Measurements from ENCODE around the gene DLEU7.

Gene DLEU7

DNA sequence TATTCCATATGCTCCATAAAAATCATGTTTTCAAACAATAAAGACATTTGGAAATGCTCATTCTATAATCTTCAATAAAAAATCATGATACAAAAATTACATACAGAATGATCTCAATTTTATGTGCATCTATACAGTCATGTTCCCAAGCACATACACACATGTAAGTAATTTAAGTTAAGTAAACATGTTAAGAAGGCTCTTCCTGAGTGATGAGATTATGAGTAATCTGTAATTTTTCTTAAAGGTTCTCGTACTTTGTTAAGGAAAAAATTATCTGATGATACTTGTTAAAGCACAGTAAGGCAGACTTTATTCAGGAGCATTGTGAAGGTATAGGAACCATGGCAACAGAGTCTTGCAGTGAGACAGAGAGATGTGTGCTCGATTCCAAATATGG, 30.0 kb upstream of the DLEU7 start:
- no peak overlapping the region for H3K4me3 ChIP-seq (ENCODE audit: low read length in 2 of 2)
- H3K27me3 ChIP-seq (ENCODE audit: control insufficient read depth in 1 of 2, insufficient read depth in 2 of 2, low read length in 2 of 2) = no peaks in the 10 kb centered on the region
- H3K36me3 ChIP-seq (ENCODE audit: control insufficient read depth in 2 of 2, insufficient read depth in 2 of 2, low read length in 2 of 2) = no peaks in the 10 kb centered on the region
- H3K9ac ChIP-seq (ENCODE audit: low read length in 2 of 2) = no peak overlapping the region
- no peaks in the 10 kb centered on the region for H3K4me1 ChIP-seq (ENCODE audit: control insufficient read depth, insufficient read depth, low read length)
- no peak overlapping the region for H3K27ac ChIP-seq (ENCODE audit: low read length)
- no peaks in the 10 kb centered on the region for H3K9me3 ChIP-seq (ENCODE audit: control insufficient read depth in 2 of 2, low read length in 2 of 2)

DNA sequence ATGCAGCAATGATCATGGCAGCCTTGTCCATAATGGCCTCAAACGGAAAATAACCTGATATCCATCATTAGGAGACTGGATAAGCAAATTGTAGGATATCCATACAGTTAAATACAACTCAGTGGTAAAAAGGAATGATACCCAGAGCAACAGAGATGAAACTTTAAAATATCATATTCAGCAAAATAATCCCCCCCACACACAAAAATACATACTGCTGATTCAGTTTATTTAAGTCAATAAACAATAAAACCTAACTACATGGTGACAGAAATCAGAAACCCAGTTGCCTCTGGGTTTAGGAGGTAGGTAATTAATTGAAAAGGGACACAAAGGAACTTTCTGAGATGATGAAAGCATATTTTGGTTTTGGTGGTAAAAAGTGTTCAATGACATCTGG, 27.9 kb upstream of the DLEU7 start:
- Histone ChIP-seq H3K36me3 (ENCODE audit: control insufficient read depth in 2 of 2, insufficient read depth in 2 of 2, low read length in 2 of 2) (no peaks in the 10 kb centered on the region), H3K4me3 (ENCODE audit: low read length in 2 of 2) (no peak overlapping the region), H3K27me3 (ENCODE audit: control insufficient read depth in 1 of 2, insufficient read depth in 2 of 2, low read length in 2 of 2) (no peaks in the 10 kb centered on the region), H3K4me1 (ENCODE audit: control insufficient read depth, insufficient read depth, low read length) (no peaks in the 10 kb centered on the region), H3K27ac (ENCODE audit: low read length) (no peak overlapping the region), H3K9me3 (ENCODE audit: control insufficient read depth in 2 of 2, low read length in 2 of 2) (no peaks in the 10 kb centered on the region), H3K9ac (ENCODE audit: low read length in 2 of 2) (no peak overlapping the region)

DNA sequence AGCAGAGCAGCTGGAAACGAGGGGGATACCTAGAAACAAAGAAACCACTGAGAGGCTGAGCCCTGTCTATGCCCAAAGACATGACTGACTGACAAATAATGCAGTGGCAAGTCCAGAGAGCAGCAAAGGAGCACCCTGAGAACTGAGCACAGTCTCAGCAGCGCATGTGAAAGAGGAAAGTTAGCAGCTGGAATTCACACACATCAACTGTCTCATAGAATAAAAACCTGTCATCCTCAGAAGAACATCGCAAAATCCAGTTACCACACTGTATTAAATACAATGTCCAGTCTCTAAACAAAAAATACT, 24.1 kb upstream of the DLEU7 start:
- no peaks in the 10 kb centered on the region for H3K36me3 ChIP-seq (ENCODE audit: control insufficient read depth in 2 of 2, insufficient read depth in 2 of 2, low read length in 2 of 2)
- H3K27me3 ChIP-seq (ENCODE audit: control insufficient read depth in 1 of 2, insufficient read depth in 2 of 2, low read length in 2 of 2) = no peaks in the 10 kb centered on the region
- H3K27ac ChIP-seq (ENCODE audit: low read length) = no peak overlapping the region
- H3K9ac ChIP-seq (ENCODE audit: low read length in 2 of 2) = no peak overlapping the region
- H3K4me1 ChIP-seq (ENCODE audit: control insufficient read depth, insufficient read depth, low read length) = no peaks in the 10 kb centered on the region
- no peaks in the 10 kb centered on the region for H3K9me3 ChIP-seq (ENCODE audit: control insufficient read depth in 2 of 2, low read length in 2 of 2)
- no peak overlapping the region for H3K4me3 ChIP-seq (ENCODE audit: low read length in 2 of 2)

DNA sequence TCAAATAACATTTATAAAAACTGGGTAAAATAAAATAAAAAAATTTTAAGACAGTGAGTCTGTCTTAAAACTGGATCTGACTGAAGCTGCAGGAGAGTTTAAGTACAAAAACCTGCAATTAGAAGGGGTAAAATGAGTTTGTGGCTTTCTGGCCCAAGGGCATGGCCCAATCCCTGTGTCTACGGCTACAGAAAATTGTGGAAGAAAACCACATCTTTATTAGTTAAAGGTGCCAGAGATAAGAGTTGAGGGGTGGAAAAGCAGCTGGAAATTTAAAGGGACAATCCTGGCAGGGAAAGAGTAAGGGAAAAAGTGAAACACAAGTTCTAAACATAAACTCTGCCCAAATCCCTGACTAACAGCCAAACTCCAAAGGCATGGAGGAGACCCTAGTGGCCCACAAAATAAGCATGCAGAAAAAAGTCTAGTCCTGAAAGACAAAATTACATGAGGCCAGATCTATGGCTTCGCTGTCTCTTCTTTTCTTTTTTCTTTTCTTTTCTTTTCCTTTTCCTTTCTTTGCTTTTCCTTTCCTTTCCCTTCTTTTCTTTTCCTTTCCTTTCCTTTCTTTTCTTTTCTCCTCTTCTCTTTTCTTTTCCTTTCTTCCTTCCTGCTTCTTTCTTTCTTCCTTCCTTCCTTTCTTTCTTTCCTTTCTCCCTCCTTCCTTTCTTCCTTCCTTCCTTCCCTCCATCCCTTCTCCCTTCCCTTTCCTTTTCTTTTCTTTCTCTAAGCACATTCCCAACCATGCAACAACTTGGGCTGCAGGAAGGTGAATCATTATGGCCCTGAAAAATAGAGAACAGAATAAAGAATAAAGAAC, 23.5 kb upstream of the DLEU7 start:
- Histone ChIP-seq H3K36me3 (ENCODE audit: control insufficient read depth in 2 of 2, insufficient read depth in 2 of 2, low read length in 2 of 2) (no peaks in the 10 kb centered on the region), H3K27ac (ENCODE audit: low read length) (no peak overlapping the region), H3K9me3 (ENCODE audit: control insufficient read depth in 2 of 2, low read length in 2 of 2) (no peaks in the 10 kb centered on the region), H3K4me1 (ENCODE audit: control insufficient read depth, insufficient read depth, low read length) (no peaks in the 10 kb centered on the region), H3K9ac (ENCODE audit: low read length in 2 of 2) (no peak overlapping the region), H3K27me3 (ENCODE audit: control insufficient read depth in 1 of 2, insufficient read depth in 2 of 2, low read length in 2 of 2) (no peaks in the 10 kb centered on the region), H3K4me3 (ENCODE audit: low read length in 2 of 2) (no peak overlapping the region)

DNA sequence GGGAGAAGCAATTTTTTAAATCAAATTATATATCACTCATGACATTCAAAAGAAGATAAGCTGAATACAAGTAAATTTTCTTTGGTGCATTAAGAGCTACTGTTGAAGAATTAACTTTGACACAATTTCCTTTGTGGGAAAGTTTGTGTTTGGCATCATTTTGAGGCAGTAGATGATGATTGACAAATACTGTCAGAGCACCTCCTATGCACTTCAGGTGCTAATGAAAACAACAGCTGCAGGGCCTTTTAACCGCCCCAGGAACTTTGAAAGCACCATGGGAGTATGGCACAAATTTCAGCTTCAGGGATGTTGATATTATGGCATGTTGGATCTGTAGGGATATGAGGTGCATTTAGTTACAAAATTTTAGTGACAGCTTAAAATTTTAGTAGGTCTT, 21.0 kb upstream of the DLEU7 start:
- Histone ChIP-seq H3K4me3 (ENCODE audit: low read length in 2 of 2) (no peak overlapping the region), H3K9ac (ENCODE audit: low read length in 2 of 2) (no peak overlapping the region)

DNA sequence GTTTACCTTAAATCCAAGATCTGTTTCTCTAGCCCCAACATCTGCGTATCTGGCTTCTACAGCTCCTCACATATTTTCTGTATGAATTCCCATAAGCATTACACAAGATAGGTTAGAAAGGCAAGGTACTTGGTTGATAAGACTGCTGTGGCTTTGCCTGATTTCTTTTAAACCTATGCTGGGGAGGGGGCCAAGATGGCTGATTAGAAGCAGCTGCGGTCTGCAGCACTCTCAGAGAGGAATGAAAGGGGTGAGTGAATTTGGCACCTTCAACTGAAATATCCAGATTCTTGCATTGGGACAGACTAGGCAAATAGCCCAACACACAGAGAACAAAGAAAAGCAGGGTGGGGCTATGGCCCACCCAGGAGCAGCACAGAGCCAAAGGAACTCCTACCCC, 12.2 kb upstream of the DLEU7 start:
- no peaks in the 10 kb centered on the region for H3K9me3 ChIP-seq (ENCODE audit: control insufficient read depth in 2 of 2, low read length in 2 of 2)
- no peak overlapping the region for H3K9ac ChIP-seq (ENCODE audit: low read length in 2 of 2)
- no peaks in the 10 kb centered on the region for H3K27me3 ChIP-seq (ENCODE audit: control insufficient read depth in 1 of 2, insufficient read depth in 2 of 2, low read length in 2 of 2)
- no peaks in the 10 kb centered on the region for H3K4me1 ChIP-seq (ENCODE audit: control insufficient read depth, insufficient read depth, low read length)
- H3K36me3 ChIP-seq (ENCODE audit: control insufficient read depth in 2 of 2, insufficient read depth in 2 of 2, low read length in 2 of 2) = no peaks in the 10 kb centered on the region
- no peak overlapping the region for H3K4me3 ChIP-seq (ENCODE audit: low read length in 2 of 2)
- no peak overlapping the region for H3K27ac ChIP-seq (ENCODE audit: low read length)

More for the DNA sequence above, 21.0 kb upstream of the DLEU7 start:
- Histone ChIP-seq H3K4me1 (ENCODE audit: control insufficient read depth, insufficient read depth, low read length) (no peaks in the 10 kb centered on the region), H3K27me3 (ENCODE audit: control insufficient read depth in 1 of 2, insufficient read depth in 2 of 2, low read length in 2 of 2) (no peaks in the 10 kb centered on the region), H3K27ac (ENCODE audit: low read length) (no peak overlapping the region), H3K36me3 (ENCODE audit: control insufficient read depth in 2 of 2, insufficient read depth in 2 of 2, low read length in 2 of 2) (no peaks in the 10 kb centered on the region), H3K9me3 (ENCODE audit: control insufficient read depth in 2 of 2, low read length in 2 of 2) (no peaks in the 10 kb centered on the region)

DNA sequence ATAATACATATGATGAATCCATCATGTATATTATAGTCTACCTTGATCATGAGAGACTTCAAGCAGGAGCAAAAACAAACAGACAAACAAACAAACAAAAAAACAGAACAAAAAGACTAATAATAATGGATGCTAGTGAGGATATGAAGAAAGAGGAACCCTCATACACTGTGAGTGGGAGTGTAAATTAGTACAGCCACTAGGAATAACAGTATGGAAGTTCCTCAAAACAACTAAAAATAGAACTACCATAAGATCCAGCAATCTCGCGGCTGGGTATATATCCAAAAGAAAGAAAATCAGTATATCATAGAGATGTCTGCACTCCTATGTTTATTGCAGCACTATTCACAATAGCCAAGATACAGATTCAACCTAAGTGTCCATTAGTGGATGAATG, 7.0 kb upstream of the DLEU7 start:
- Histone ChIP-seq H3K9me3 (ENCODE audit: control insufficient read depth in 2 of 2, low read length in 2 of 2) (no peaks in the 10 kb centered on the region), H3K4me3 (ENCODE audit: low read length in 2 of 2) (no peak overlapping the region), H3K4me1 (ENCODE audit: control insufficient read depth, insufficient read depth, low read length) (no peaks in the 10 kb centered on the region), H3K27ac (ENCODE audit: low read length) (no peak overlapping the region), H3K9ac (ENCODE audit: low read length in 2 of 2) (no peak overlapping the region), H3K27me3 (ENCODE audit: control insufficient read depth in 1 of 2, insufficient read depth in 2 of 2, low read length in 2 of 2) (no peaks in the 10 kb centered on the region), H3K36me3 (ENCODE audit: control insufficient read depth in 2 of 2, insufficient read depth in 2 of 2, low read length in 2 of 2) (no peaks in the 10 kb centered on the region)

DNA sequence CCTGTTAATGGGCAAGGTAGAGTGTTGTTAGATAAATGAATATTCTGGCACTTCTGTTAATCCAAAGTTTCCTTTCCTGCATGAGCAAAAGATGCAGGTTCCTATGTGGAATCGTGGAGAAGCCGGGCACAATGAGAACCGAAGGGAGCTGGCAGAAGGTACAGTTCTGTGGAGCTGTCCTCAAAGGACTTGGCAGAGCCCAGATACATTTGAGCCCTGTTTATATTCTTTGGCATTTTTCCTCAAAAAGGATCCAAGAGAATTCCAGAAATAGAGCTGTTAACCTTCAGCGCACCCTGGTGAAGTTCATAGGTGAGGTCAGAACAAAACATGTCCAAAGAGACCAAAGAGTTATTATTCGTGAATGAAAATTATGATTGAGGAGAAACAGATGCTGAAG, 4.0 kb upstream of the DLEU7 start:
- Histone ChIP-seq H3K4me1 (ENCODE audit: control insufficient read depth, insufficient read depth, low read length) (peaks cover 12% of the 10 kb centered on the region), H3K9ac (ENCODE audit: low read length in 2 of 2) (no peak overlapping the region), H3K4me3 (ENCODE audit: low read length in 2 of 2) (no peak overlapping the region), H3K36me3 (ENCODE audit: control insufficient read depth in 2 of 2, insufficient read depth in 2 of 2, low read length in 2 of 2) (no peaks in the 10 kb centered on the region), H3K9me3 (ENCODE audit: control insufficient read depth in 2 of 2, low read length in 2 of 2) (no peaks in the 10 kb centered on the region), H3K27ac (ENCODE audit: low read length) (no peak overlapping the region), H3K27me3 (ENCODE audit: control insufficient read depth in 1 of 2, insufficient read depth in 2 of 2, low read length in 2 of 2) (peaks cover 10 to 13% of the 10 kb centered on the region in 2 donors)

DNA sequence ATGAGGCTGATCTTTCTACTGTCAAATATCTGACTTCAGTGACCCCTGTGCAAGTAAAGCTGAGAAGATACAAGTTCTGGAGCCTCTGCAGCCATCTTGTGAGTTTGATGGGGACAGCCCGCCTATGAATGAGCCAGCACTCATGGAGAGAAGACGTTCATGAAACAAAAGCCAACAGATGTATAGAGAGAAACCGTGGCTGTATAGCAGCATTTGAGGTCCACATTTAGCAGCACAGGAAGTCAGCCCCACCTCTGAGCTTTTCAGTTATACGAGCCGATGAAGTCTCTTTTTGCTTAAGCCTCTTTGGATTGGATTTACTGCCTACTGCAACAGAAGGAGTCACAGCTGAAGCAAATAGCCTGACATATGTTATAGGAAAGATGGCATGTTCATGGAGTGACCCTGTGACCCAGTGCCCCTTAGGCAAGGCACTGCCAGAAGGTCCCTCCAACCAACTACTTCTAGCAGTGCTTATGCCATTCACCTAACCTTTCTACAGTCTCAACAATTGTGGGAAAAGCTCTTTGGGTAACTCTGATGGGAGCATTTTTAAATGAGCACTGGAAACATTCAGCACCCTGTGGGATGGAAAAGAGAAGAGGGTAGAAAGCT, 3.5 kb upstream of the DLEU7 start:
- Histone ChIP-seq H3K27me3 (ENCODE audit: control insufficient read depth in 1 of 2, insufficient read depth in 2 of 2, low read length in 2 of 2) (peaks cover 14 to 18% of the 10 kb centered on the region in 2 donors), H3K27ac (ENCODE audit: low read length) (no peak overlapping the region), H3K36me3 (ENCODE audit: control insufficient read depth in 2 of 2, insufficient read depth in 2 of 2, low read length in 2 of 2) (no peaks in the 10 kb centered on the region), H3K9me3 (ENCODE audit: control insufficient read depth in 2 of 2, low read length in 2 of 2) (no peaks in the 10 kb centered on the region), H3K4me3 (ENCODE audit: low read length in 2 of 2) (no peak overlapping the region), H3K9ac (ENCODE audit: low read length in 2 of 2) (no peak overlapping the region), H3K4me1 (ENCODE audit: control insufficient read depth, insufficient read depth, low read length) (peaks cover 12% of the 10 kb centered on the region)

DNA sequence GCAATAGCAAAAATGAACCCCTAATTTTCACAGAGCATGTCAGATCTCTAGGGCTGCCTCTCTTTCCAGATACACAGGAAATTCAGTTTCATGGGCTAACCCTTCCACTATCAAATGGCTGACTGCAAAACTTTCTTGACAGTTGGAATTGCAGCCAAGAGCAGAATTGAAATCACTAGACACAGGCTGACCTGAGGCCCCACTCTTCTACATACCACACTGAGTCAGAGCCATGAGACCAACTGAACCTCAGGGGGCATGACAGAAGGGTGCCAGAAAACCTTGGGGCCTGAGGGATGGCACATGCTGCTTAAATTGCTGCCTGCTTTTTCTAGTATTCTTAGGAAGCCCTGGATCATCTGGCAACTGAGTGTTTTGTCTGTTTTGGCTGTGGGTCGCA, 1.7 kb upstream of the DLEU7 start:
- H3K36me3 ChIP-seq (ENCODE audit: control insufficient read depth in 2 of 2, insufficient read depth in 2 of 2, low read length in 2 of 2) = no peaks in the 10 kb centered on the region
- H3K9me3 ChIP-seq (ENCODE audit: control insufficient read depth in 2 of 2, low read length in 2 of 2) = no peaks in the 10 kb centered on the region
- peaks cover 12% of the 10 kb centered on the region for H3K4me1 ChIP-seq (ENCODE audit: control insufficient read depth, insufficient read depth, low read length)
- no peak overlapping the region for H3K9ac ChIP-seq (ENCODE audit: low read length in 2 of 2)
- H3K27ac ChIP-seq (ENCODE audit: low read length) = no peak overlapping the region
- H3K4me3 ChIP-seq (ENCODE audit: low read length in 2 of 2) = no peak overlapping the region
- H3K27me3 ChIP-seq (ENCODE audit: control insufficient read depth in 1 of 2, insufficient read depth in 2 of 2, low read length in 2 of 2) = peaks cover 14 to 18% of the 10 kb centered on the region in 2 donors
